ENCODE measurements around the gene CHRNG.

GRCh38 chr2:232576995-232577394 lies 37.5 kb downstream of the CHRNG start:
- TF ChIP-seq EP300 (IDR thresholded peaks at IDR 0.05; ENCODE audit: low read depth) (no peak), CTCF (IDR thresholded peaks at IDR 0.05) (no peak), POLR2AphosphoS5 (IDR thresholded peaks at IDR 0.05) (no peak)
